Right ventricle myocardium superior (tissue), 1 donor: Measurements from ENCODE around the gene GPN2. TPM values are rescaled to one million over a fixed set of nuclear protein-coding genes. Genes with fewer than 3 reads are reported as not detected.
A peak's percentile ranks its signal among the peaks of the same experiment; 100 is the strongest.
"Not testable (repeated sequence)": the region's sequence is repeated elsewhere in the genome, so short reads cannot be mapped to it uniquely, and the experiment has no call there.

Experiments used
- ATAC-seq: fragments of 200-7000 bp; cut with Tn5 transposase; one replicate; pipeline ENCODE4 v1.9.1; 2020; ENCODE audit warnings: mild to moderate bottlenecking; ENCODE audit not compliant: poor library complexity
- DNase-seq: peaks from one replicate; pipeline ENCODE4 v3.0.0-alpha.2; 2020
- intact Hi-C: fragments of 100-400 bp; cut with DNase I; formaldehyde crosslinking; loops from one replicate; pipeline ENCODE4 v1.11.2; 2022
- total RNA-seq: library from RNA; stranded (reverse); fragmentation: NEBNext Ultra II Directional; extraction: Animal tissue kit (Norgen Biotek cat#: 25700); gene quantifications from one replicate; pipeline ENCODE4 v1.2.1, GENCODE V29; 2021
- donor health status: DM: no; HTN: yes; CAD: no; lungs with severe emphysema.

GPN2 gene
- total RNA-seq, 1 donor from 2014 or later = 15.7 TPM

DNA sequence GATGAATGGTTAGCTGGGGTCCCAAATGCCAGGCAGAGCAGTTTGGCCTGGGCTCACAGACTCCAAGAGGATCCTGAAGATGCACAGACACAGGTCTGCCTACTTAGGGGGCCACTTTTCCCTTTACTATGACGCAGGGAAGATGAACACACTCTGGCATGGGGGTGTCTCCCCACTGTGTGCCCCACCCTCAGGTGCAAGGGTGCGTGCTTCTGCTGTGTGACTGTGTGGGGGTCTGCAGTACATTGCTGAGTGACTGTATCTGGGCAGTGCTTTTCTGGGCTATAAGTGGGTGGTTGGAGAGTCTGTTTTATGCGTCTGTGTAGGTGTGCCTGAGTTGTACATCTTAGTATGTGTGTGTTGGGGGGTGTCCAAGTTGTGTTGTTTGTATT is 19.9 kb upstream of the GPN2 start:
- no peak for DNase-seq

DNA sequence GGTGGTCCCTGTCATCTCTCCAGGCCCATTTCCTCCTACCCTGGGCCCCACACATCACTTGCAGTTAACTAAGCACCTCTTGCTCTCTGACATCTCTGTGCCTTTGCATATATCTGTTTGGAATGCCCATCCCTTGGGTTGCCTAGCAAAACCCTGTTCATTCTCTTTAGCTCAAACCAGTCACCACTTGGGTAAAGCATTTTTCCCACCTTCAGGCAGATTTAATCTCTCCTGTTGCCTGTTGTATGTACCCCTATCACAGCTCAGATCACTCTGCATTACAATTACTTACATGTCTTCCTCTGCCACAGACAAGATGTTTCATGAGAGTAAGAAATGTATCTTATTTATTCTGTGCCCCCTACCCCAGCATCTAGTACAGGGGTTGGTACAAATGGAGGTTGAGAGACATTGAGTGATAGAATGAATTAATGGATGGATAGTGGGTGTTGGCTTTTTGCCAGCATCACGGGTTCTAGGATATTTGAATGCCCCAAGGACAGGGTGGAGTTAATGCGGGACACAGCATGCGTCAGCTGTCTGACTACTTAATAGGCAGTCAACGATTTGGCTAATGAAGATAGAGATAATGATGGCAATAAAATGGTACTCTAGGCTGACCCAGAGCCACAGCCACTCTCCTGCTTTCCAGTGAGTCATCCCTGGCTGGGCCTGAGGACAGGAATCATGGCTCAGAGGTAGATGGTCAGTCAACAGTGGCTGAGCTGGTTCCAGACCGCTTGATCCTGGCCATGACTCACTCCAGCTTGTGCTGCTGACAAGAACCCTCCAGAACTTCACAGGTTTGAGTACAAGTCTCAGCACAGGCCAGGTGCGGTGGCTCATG is 17.2 kb upstream of the GPN2 start:
- DNase-seq = no peak
- ATAC-seq = no peak
- intact Hi-C loops = no loop called here

More for the DNA sequence above, 19.9 kb upstream of the GPN2 start:
- intact Hi-C loops = no loop called here
- ATAC-seq = no peak

DNA sequence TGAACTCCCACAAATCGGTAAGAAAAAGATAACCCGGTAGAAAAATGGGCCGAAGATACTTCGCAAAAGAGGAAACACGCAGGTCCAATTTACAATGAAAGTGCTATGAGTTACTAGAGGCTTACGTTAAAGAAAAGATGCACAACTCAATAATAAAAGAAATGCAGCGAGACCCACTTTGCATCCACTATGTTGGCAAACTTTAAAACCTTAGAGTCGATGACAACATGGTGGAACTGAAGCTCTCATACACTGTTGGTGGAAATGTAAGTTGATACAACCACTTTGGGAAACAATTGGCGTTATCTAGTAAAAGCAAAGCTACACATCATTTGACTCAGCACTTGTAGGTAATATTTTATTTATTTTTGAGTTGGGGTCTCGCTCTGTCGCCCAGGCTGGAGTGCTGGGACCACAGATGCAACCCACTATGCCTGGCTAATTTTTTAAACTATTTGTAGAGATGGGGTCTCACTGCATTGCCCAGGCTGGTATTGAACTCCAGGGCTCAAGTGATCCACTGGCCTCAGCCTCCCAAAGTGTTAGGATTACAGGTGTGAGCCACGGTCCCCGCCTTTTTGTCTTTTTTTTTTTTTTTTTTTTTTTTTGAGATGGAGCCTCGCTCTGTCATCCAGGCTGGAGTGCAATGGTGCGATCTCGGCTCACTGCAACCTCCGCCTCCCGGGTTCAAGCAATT is 10.9 kb upstream of the GPN2 start:
- no peak for DNase-seq
- no peak for ATAC-seq
- intact Hi-C loops = no loop called here

DNA sequence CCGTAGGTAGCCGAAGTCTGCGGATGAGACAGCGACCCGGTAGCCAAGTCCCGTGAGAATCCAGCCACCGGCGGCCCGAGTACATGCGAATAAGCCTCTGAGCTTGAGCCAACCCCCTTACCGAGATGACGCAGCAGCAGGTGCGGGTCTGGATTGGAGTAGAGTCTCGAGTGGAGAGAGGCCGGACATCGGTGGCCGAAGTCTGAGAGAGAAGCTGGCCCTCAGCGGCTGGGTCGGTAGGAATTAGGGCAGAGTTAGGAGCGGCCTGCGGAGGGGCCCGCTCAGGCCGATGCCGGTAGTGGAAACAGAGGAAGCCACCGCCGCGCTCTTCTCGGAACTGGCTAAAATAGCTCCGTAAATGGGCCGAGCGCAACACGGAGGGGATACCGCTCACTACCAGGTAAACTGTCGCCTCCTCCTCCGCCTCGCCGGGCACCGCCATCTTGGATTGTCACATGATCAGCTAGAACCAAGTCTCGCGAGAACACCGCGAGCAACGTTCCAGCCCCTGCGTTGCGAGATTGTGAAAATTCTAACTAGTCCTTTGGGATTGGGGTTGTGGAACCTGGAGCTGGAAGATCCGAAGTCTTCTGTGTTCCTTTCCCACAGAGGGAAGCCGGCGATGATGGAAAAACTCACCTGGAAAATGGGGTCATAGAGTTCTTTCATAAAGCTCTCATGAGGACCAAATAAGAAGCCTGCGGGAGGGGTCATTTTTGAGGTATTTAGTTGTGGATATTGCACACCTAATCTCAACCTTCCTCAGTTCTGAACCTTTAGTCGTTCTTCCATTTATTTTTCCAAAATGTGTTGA is 10.1 kb upstream of the GPN2 start, which contains the start of gene GPATCH3:
TSS of gene GPATCH3 (minus strand) at position 467 of the 814 bp plus-strand sequence. CDS start at position 442, 25 bp downstream.
- intact Hi-C loops = no loop called here

DNA sequence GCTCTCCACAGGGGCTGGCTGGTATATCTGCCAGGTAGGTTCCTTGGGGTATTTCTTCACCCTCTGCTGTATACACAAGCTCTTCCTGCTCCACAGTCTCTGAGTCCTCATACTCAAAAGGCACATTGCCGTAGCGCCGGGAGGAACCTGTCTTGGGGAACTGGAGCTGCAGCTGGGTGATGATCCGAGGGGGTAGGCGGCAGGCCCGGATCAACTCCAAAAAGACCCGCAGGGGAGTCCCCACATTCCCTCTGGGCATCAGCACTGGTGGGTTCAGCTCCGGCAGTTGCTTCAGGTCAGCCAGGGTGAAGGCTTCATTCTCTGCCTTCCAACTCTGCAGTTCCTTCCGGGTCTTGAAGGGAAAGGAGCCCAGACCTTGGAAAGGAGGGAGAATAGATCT is 7.3 kb upstream of the GPN2 start:
- ATAC-seq = no peak
- no peak for DNase-seq
- intact Hi-C loops = no loop called here

More for the DNA sequence above, 10.1 kb upstream of the GPN2 start, which contains the start of gene GPATCH3:
- ATAC-seq (peak; percentile 96), DNase-seq (peak; percentile 97)

DNA sequence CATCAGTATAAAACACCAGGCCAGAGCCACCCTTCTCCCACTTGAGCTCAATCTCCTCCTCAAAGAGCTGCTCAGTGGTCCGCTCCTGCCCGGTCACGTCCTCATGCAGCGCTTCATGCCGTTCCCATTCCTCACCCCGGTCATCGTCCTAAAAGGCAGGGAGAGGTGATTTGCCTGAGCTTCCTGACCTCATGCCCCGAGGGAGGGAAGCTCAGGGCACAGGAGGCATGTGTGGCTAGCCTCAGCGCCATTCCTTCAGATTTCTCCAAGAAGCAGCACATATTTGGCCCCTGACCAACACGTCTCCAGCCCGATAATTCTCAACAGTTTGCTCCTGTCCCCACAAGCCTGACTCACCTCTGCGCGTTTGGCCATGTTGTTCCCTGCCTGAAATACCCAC is 4.2 kb upstream of the GPN2 start:
- no peak for DNase-seq
- no peak for ATAC-seq
- intact Hi-C loops = no loop called here

DNA sequence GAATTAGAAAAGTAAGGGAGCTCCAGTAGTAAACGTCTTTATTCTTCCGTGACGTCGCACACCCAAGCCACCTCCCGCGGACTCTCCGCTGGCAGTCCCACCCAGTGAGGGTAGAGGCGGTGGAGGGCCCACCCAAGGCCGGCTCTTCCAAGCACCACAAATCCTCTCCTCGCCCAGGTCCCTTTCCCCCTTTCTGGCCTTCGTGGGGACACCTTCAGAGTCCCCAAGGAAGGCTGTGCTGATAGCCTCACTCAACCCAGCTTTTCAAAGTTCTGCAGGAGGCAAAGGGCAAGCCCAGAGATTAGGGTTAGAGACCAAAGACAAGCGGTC is 349 bp upstream of the GPN2 start:
- ATAC-seq (peak; percentile 60), DNase-seq (no peak)
- intact Hi-C loops = no loop called here

DNA sequence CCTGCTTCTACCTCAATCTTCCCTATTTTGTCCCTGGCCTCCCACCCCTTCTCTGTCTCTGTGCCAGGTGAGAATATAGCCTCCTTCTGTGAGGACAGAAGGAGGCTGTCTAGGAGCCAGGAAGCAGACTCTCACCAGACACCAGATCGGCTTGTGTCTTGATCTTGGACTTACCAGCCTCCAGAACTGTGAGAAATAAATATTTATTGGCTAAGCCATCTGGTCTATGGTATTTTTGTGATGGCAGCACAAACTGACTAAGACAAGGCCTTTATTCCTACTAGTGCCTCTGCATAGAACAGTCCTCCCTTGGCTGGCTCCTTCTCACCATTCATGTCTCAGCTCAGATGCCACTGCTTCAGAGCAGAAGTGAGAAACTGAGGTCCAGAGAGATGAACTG is 1.9 kb downstream of the GPN2 start:
- no peak for ATAC-seq
- intact Hi-C loops = no loop called here

DNA sequence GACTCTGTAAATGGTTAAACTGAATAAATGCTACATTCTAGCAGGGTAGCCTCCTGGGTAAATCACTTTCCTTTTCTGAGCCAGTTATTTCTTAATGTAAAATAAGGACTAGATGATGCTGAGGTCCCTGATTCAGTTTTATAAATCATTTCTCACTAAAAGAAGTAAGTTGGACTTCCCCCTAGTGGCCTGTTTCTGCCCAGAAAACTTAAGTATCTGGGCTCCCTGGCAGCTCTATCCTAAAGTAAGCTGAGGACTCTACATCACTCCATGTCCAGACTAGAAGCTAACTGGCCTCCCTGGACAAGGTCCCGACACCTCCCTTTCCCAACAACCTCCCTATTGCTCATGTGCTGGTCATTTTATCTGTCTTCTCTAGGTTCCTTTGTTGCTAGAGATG is 3.0 kb downstream of the GPN2 start:
- ATAC-seq = no peak
- intact Hi-C loops = no loop called here
- no peak for DNase-seq

More for the DNA sequence above, 1.9 kb downstream of the GPN2 start:
- DNase-seq = no peak

DNA sequence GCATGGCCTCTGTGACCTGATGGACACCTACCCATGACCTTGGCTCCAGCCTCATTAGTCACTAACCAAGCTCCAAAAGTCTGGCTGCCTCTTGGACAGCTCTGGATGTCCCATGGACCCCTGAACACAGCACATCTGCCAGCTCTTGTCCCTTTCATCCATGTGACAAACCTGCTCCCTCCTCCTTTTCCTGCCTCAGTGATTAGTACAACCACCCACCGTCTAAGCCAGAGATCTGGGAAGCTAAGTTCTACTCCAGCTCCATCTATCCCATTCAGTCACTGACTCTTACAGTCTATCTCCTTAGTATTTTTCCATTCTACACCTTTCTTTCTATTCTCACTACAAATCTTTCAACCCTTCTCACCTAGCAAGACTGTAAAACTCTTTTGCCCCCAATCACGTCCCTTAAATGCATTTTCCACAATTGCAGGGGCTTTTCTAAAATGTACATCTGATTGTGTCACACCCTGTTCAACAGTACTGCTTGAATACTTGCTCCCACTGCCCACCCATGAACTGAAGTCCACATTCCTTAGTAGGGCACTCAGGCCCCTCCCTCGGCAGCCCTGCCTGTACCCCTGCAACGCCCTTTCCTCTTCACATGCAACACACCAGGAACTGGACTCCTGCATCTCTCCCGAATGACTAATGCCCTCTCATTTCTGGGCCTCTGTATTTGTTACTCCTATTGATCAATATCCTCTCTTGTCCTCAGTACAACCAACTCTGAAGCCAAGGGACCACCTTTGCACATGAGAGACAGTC is 7.2 kb downstream of the GPN2 start:
- intact Hi-C loops = no loop called here
- DNase-seq = no peak
- no peak for ATAC-seq

DNA sequence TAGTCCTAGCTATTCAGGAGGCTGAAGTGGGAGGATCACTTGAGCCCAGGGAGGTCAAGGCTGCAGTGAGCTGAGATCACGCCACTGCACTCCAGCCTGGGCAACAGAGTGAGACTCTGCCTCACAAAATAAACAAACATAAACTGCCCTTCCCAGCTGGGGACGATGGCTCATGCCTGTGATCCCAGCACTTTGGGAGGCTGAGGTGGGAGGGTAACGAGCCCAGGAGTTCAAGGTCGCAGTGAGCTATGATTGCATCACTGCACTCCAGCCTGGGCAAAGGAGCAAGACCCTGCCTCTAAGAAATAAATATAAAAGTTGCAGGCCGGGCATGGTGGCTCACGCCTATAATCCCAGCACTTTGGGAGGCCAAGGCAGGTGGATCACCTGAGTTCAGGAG is 8.5 kb downstream of the GPN2 start:
- intact Hi-C loops, DNase-seq, ATAC-seq: not testable (repeated sequence)

DNA sequence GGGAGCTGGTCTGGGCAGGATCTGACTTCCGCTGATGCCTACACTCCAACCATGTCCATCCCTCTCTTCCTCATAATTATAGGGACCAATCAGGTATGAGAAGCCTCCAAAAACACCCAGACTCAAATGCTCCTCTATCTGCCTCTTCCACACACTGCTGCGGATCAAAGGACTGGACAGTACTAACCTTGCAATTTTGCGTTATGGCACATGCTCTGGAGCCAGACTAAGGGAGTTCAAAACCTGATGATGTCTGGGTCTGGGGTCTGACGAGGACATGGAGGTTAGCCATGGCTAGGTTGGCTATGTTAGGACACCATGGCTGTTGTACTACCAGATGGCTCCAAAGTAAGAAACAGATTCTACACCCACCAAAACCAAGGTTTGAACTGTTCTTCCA is 10.3 kb downstream of the GPN2 start:
- intact Hi-C loops = loop anchor here (5.0 kb wide), 2 partner anchors 67 to 277 kb away; no protein-coding TSS in a partner anchor
- DNase-seq = no peak
- no peak for ATAC-seq

DNA sequence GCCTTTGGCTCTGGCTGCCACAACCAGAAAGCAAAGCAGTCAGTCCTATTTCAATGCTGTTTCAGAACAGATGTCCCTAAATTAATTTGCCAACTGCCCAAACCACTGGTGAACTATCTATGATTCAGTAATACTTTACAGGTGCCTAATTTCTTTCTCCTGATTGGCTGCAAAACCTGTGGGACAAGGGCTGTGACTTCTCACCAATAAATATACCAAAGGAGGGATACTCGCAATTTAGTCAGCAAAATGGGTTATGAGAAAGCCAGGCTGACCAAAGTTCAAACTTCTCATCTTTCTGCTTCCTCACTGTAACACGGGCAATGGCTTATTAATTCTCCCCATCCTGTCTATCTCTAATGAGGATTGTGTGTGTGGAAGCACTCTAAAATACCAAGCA is 12.8 kb downstream of the GPN2 start:
- intact Hi-C loops = loop anchor here (5.0 kb wide), 2 partner anchors 65 to 275 kb away; no protein-coding TSS in a partner anchor
- DNase-seq (no peak), ATAC-seq (no peak)

DNA sequence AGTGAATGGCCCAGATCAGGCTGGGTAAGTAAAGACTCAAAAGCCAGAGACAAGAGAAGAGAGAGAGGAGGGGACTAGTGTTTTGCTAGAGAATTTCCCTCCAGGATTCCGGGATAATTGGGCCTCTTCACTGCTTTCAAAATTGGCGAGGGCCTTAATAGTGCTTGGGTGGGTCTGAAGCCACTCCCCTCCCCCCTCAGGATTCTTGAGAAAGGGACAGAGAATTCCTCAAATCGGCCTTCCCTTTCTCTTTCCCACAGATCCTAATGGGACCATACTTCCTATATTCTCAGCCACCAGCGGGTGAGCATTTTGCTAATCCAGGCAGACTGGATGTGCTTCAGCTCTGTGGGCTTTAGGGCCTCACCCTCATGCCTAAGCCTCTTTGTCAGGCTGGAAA is 15.2 kb downstream of the GPN2 start:
- no peak for ATAC-seq
- no peak for DNase-seq
- intact Hi-C loops = loop anchor here (5.0 kb wide), 2 partner anchors 63 to 273 kb away; no protein-coding TSS in a partner anchor

DNA sequence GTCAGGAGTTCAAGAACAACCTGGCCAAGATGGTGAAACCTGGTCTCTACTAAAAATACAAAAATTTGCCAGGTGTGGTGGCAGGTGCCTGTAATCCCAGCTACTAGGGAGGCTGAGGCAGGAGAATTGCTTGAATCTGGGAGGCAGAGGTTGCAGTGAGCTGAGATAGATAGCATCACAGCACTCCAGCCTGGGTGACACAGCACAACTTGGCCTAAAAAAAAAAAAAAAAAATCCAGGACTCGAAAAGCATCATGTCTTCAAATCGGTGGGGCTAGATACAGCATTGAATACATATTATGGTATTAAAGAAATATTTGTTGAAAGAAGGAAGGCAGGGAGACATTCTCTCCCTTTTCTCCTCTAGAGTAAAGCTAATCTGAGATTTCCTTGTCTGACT is 17.0 kb downstream of the GPN2 start:
- DNase-seq, intact Hi-C loops, ATAC-seq: not testable (repeated sequence)

DNA sequence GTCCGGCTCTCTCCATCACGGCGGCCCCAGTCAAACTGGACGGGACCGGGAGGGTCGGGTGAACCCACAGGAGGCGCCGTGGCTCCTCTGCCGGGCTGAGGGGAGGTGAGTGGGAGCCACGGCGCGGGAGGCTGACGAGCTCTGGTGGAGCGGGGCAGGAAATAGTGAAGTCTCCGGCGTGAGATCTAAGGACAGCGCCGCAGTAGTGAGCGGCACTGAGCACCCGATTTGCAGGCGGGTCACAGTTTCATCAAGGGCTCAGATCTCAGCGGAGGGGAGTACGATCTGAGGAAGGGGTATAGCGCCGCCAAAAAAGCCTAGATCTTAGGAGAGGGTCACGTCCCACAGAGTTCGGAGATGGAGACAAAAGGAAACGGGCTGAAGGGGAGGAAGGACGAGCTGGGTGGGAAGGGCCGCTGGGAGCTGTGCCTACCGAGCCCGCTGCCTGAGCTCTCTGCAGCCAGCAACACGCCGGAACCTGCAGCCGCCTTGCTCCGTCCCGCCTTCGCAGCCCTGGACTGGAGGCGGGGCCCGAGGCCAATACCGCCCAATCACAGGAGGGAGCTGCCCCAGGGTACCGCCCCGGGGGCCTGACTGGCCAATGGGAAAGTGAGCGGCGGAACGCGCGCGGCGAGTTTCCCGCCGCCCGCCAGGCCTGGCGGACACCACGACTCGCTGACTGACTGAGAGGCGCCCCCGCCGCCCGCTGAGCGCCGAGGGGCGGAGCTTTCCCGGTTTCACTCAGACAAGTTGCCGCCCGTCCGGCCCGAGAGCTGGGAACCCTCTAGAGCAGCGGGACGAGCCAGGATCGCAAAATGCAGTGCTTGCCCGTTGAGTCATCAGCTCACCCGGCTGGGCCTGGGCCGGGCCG is 25.2 kb downstream of the GPN2 start:
- DNase-seq = peak; percentile 98
- intact Hi-C loops = no loop called here
- peak; percentile 99 for ATAC-seq

DNA sequence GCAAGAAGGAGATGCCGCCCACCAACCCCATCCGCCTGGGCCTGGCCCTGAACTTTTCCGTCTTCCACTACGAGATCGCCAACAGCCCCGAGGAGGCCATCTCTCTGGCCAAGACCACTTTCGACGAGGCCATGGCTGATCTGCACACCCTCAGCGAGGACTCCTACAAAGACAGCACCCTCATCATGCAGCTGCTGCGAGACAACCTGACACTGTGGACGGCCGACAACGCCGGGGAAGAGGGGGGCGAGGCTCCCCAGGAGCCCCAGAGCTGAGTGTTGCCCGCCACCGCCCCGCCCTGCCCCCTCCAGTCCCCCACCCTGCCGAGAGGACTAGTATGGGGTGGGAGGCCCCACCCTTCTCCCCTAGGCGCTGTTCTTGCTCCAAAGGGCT is 26.4 kb downstream of the GPN2 start:
- ATAC-seq = no peak
- DNase-seq = no peak
- intact Hi-C loops = no loop called here
